DOHH2 (cell line): Measurements from ENCODE around the gene LSAMP.

Experiments
- CTCF ChIP-seq: fragments of 200-600 bp; sonication (generic); IDR thresholded peaks from one replicate; pipeline ENCODE4 v1.5.1; 2014; ENCODE audit warnings: antibody characterized with exemption, mild to moderate bottlenecking, low read depth, low read length; ENCODE audit not compliant: poor library complexity, severe bottlenecking
- EZH2phosphoT487 ChIP-seq: fragments of 200-600 bp; sonication (generic); IDR thresholded peaks from 2 replicates; pipeline ENCODE4 v1.6.1; 2017; ENCODE audit warnings: borderline replicate concordance, mild to moderate bottlenecking, antibody characterized with exemption, low read length, moderate library complexity, mixed read lengths

- TF ChIP-seq CTCF (no peak), EZH2phosphoT487 (no peak)
Observed at GRCh38 chr3:115779011-115779410, 666.3 kb downstream of the LSAMP start.
